Measurements from ENCODE around the gene ARHGEF4. TPM values are rescaled to one million over a fixed set of nuclear protein-coding genes. Genes with fewer than 3 reads are reported as not detected.

ARHGEF4 gene
- total RNA-seq, 1 experiment from 2014 or later = 21.8 TPM

DNA sequence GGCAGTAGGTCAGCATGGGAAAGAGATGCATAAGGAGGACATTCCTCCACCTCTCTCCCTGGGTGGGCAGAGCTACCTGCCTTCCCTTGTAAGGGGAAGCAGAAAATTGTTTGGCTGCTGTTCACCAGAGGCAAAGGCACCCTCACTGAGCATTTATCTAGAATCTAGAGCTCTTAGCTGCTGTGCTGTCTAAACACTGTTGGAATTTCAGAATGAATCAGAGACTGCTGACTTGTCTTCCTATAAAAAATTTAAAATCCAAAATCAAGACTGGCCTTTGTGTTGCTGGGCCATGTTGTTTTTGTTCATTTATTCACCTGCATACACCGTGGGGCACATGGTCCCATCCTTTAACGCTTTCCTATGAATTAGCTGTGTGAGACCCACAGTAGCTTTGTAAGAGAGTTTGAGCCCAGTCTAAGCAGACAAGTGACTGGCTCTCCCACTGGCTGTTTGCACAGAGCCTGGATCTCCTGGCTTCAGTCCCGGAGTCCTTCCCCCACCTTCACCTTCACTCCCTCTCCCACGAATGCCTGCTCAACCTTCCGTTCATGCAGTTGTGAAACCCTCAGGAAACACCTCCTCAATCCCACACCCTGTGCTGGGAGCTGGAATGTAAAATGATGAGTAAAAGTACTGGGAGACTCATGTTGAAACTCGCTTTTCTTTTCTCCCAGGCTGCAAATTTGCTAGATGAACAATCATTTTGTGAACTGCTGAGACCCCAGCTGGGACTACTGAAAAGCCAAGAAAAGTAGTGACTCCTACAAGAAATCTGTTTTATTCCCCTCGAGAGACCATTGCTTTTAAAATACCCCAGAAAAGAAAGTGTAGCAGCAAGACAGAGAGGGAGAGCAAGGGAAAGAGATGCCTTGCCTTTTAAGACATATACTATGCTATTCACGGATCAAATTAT is 180.4 kb downstream of the ARHGEF4 start:
- TF ChIP-seq FOXJ3 (CRISPR knock-in tag; IDR thresholded peaks at IDR 0.05; ENCODE audit: borderline replicate concordance) = no peak
- TF ChIP-seq, protein P1, sequence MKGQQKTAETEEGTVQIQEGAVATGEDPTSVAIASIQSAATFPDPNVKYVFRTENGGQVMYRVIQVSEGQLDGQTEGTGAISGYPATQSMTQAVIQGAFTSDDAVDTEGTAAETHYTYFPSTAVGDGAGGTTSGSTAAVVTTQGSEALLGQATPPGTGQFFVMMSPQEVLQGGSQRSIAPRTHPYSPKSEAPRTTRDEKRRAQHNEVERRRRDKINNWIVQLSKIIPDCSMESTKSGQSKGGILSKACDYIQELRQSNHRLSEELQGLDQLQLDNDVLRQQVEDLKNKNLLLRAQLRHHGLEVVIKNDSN (CRISPR knock-in tag; IDR thresholded peaks at IDR 0.05) = no peak
- no peak for TF ChIP-seq MYBL2 (CRISPR knock-in tag; IDR thresholded peaks at IDR 0.05)
- no peak for TF ChIP-seq NR3C1 (CRISPR knock-in tag; conservative IDR thresholded peaks at IDR 0.05; ENCODE audit: low read depth)
- TF ChIP-seq, protein P2, sequence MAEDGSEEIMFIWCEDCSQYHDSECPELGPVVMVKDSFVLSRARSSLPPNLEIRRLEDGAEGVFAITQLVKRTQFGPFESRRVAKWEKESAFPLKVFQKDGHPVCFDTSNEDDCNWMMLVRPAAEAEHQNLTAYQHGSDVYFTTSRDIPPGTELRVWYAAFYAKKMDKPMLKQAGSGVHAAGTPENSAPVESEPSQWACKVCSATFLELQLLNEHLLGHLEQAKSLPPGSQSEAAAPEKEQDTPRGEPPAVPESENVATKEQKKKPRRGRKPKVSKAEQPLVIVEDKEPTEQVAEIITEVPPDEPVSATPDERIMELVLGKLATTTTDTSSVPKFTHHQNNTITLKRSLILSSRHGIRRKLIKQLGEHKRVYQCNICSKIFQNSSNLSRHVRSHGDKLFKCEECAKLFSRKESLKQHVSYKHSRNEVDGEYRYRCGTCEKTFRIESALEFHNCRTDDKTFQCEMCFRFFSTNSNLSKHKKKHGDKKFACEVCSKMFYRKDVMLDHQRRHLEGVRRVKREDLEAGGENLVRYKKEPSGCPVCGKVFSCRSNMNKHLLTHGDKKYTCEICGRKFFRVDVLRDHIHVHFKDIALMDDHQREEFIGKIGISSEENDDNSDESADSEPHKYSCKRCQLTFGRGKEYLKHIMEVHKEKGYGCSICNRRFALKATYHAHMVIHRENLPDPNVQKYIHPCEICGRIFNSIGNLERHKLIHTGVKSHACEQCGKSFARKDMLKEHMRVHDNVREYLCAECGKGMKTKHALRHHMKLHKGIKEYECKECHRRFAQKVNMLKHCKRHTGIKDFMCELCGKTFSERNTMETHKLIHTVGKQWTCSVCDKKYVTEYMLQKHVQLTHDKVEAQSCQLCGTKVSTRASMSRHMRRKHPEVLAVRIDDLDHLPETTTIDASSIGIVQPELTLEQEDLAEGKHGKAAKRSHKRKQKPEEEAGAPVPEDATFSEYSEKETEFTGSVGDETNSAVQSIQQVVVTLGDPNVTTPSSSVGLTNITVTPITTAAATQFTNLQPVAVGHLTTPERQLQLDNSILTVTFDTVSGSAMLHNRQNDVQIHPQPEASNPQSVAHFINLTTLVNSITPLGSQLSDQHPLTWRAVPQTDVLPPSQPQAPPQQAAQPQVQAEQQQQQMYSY (CRISPR knock-in tag; IDR thresholded peaks at IDR 0.05) = no peak
- TF ChIP-seq, protein P3, sequence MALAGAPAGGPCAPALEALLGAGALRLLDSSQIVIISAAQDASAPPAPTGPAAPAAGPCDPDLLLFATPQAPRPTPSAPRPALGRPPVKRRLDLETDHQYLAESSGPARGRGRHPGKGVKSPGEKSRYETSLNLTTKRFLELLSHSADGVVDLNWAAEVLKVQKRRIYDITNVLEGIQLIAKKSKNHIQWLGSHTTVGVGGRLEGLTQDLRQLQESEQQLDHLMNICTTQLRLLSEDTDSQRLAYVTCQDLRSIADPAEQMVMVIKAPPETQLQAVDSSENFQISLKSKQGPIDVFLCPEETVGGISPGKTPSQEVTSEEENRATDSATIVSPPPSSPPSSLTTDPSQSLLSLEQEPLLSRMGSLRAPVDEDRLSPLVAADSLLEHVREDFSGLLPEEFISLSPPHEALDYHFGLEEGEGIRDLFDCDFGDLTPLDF (CRISPR knock-in tag; IDR thresholded peaks at IDR 0.05) = no peak
- TF ChIP-seq, protein P4, sequence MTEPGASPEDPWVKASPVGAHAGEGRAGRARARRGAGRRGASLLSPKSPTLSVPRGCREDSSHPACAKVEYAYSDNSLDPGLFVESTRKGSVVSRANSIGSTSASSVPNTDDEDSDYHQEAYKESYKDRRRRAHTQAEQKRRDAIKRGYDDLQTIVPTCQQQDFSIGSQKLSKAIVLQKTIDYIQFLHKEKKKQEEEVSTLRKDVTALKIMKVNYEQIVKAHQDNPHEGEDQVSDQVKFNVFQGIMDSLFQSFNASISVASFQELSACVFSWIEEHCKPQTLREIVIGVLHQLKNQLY (CRISPR knock-in tag; IDR thresholded peaks at IDR 0.05) = no peak
- no peak for TF ChIP-seq TEAD1 (CRISPR knock-in tag; IDR thresholded peaks at IDR 0.05)
- no peak for TF ChIP-seq GTF2I (CRISPR knock-in tag; conservative IDR thresholded peaks at IDR 0.05)
- TF ChIP-seq, protein P5, sequence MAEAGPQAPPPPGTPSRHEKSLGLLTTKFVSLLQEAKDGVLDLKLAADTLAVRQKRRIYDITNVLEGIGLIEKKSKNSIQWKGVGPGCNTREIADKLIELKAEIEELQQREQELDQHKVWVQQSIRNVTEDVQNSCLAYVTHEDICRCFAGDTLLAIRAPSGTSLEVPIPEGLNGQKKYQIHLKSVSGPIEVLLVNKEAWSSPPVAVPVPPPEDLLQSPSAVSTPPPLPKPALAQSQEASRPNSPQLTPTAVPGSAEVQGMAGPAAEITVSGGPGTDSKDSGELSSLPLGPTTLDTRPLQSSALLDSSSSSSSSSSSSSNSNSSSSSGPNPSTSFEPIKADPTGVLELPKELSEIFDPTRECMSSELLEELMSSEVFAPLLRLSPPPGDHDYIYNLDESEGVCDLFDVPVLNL (CRISPR knock-in tag; IDR thresholded peaks at IDR 0.05; ENCODE audit: borderline replicate concordance, low read depth) = no peak
- no peak for TF ChIP-seq ESRRA (CRISPR knock-in tag; IDR thresholded peaks at IDR 0.05; ENCODE audit: borderline replicate concordance)
- no peak for TF ChIP-seq NR2C2 (CRISPR knock-in tag; IDR thresholded peaks at IDR 0.05)
- no peak for TF ChIP-seq RELA (CRISPR knock-in tag; IDR thresholded peaks at IDR 0.05; ENCODE audit: borderline replicate concordance)
- TF ChIP-seq NFYB (CRISPR knock-in tag; conservative IDR thresholded peaks at IDR 0.05; ENCODE audit: low read depth) = no peak
- no peak for TF ChIP-seq JUN (CRISPR knock-in tag; IDR thresholded peaks at IDR 0.05)
- no peak overlapping the region for H3K4me3 Mint-ChIP-seq
- peak; percentile 36 for ATAC-seq
- H3K27ac Mint-ChIP-seq = no peak overlapping the region; the same call in 1 of the 2 replicates
- H3K4me1 Mint-ChIP-seq = peaks cover 7% of the 10 kb centered on the region
- ChIA-PET POLR2A (no interaction called here), CTCF (interaction anchor here (1.0 to 1.2 kb wide), 2 partner anchors 21 to 261 kb away, joined by 3 read pairs; no protein-coding TSS in a partner anchor)
- H3K27me3 Mint-ChIP-seq (ENCODE audit: low read depth) = no peaks in the 10 kb centered on the region
- DNase-seq (ENCODE audit: low spot score) = no peak
- H3K9me3 Mint-ChIP-seq = 0 out of 2 replicates have a peak, but pooled peaks cover 5% of the 10 kb centered on the region
- no peaks in the 10 kb centered on the region for H3K36me3 Mint-ChIP-seq

DNA sequence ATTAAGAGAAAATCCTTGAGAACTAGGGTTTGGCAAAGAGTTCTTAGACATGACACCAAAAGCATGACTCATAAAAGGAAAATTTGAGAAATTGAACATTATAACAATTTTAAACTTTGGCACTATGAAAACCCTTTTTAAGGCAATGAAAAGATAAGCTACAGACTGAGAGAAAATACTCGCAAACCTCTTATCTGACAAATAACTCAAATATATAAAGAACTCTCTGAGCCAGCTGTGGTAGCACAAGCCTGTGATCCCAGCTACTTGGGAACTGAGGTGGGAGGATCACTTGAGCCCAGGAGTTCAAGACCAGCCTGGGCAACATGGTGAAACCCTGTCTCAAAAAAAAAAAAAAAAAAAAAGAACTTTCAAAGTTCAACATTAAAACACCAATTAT is 186.0 kb downstream of the ARHGEF4 start:
- POLR2A ChIA-PET = no interaction called here
- no peaks in the 10 kb centered on the region for H3K27me3 Mint-ChIP-seq (ENCODE audit: low read depth)
- ATAC-seq (no peak), DNase-seq (ENCODE audit: low spot score) (no peak)
- H3K9me3 Mint-ChIP-seq = peaks cover 12% of the 10 kb centered on the region
- H3K4me1 Mint-ChIP-seq = no peaks in the 10 kb centered on the region
- no peak overlapping the region for H3K4me3 Mint-ChIP-seq
- no peaks in the 10 kb centered on the region for H3K36me3 Mint-ChIP-seq
- CTCF ChIA-PET = interaction anchor here (0.9 kb wide), 1 partner anchor 27 kb away, joined by 3 read pairs; no protein-coding TSS in a partner anchor
- no peak overlapping the region for H3K27ac Mint-ChIP-seq
- no peak for TF ChIP-seq CREM (CRISPR knock-in tag; IDR thresholded peaks at IDR 0.05)
- TF ChIP-seq, protein P6, sequence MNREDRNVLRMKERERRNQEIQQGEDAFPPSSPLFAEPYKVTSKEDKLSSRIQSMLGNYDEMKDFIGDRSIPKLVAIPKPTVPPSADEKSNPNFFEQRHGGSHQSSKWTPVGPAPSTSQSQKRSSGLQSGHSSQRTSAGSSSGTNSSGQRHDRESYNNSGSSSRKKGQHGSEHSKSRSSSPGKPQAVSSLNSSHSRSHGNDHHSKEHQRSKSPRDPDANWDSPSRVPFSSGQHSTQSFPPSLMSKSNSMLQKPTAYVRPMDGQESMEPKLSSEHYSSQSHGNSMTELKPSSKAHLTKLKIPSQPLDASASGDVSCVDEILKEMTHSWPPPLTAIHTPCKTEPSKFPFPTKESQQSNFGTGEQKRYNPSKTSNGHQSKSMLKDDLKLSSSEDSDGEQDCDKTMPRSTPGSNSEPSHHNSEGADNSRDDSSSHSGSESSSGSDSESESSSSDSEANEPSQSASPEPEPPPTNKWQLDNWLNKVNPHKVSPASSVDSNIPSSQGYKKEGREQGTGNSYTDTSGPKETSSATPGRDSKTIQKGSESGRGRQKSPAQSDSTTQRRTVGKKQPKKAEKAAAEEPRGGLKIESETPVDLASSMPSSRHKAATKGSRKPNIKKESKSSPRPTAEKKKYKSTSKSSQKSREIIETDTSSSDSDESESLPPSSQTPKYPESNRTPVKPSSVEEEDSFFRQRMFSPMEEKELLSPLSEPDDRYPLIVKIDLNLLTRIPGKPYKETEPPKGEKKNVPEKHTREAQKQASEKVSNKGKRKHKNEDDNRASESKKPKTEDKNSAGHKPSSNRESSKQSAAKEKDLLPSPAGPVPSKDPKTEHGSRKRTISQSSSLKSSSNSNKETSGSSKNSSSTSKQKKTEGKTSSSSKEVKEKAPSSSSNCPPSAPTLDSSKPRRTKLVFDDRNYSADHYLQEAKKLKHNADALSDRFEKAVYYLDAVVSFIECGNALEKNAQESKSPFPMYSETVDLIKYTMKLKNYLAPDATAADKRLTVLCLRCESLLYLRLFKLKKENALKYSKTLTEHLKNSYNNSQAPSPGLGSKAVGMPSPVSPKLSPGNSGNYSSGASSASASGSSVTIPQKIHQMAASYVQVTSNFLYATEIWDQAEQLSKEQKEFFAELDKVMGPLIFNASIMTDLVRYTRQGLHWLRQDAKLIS (CRISPR knock-in tag; IDR thresholded peaks at IDR 0.05; ENCODE audit: borderline replicate concordance) = no peak
- no peak for TF ChIP-seq NR1H2 (CRISPR knock-in tag; IDR thresholded peaks at IDR 0.05)
- TF ChIP-seq TEAD4 (CRISPR knock-in tag; IDR thresholded peaks at IDR 0.05) = no peak
